ENCODE data around the gene DAAM1. TPM values are rescaled to one million over a fixed set of nuclear protein-coding genes. Genes with fewer than 3 reads are reported as not detected.

The DAAM1 gene
- polyA plus RNA-seq, 3 donors = 54.3 to 64.8 (median 58.0) TPM

GRCh38 chr14:59406454-59407245, 218.2 kb downstream of the DAAM1 start:
- no peak for DNase-seq (ENCODE audit: low read depth in 3 of 3, low spot score in 2 of 3)

DNA sequence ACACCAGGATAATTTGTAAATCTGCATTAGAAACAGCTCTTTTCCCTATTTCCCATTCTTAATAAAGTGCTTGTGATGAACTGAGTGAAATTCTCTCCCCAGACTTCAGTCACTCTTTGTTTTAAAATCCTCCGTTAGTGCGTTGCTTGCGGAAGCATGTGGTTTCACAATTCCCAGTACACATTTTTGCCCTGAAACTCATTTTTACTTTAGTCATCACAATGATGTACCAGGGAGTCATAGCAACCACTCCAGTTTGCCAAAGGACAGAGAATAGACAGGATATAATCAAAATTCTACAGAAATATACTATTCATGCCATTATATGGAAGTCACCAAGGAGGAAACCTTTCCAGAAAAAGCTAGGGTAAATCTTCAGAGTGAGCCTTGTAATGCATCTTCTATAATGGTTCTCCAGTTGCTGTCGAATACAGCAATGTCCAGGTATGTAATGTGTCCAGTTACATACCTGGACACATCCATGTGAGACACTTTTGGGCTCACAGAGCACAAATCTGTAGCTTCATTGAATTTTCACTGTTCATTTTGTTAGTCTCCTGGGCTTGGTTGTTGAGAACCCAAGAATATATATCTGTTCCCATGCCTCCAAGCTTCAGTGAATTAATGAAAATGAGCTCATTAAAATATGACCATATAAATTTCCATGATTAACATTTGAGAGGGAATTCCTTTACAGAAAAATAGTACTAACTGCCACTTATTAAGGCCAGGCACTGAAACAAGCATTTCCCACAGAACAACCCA, 219.0 kb downstream of the DAAM1 start:
- DNase-seq (ENCODE audit: low read depth in 3 of 3, low spot score in 2 of 3) = no peak

DNA sequence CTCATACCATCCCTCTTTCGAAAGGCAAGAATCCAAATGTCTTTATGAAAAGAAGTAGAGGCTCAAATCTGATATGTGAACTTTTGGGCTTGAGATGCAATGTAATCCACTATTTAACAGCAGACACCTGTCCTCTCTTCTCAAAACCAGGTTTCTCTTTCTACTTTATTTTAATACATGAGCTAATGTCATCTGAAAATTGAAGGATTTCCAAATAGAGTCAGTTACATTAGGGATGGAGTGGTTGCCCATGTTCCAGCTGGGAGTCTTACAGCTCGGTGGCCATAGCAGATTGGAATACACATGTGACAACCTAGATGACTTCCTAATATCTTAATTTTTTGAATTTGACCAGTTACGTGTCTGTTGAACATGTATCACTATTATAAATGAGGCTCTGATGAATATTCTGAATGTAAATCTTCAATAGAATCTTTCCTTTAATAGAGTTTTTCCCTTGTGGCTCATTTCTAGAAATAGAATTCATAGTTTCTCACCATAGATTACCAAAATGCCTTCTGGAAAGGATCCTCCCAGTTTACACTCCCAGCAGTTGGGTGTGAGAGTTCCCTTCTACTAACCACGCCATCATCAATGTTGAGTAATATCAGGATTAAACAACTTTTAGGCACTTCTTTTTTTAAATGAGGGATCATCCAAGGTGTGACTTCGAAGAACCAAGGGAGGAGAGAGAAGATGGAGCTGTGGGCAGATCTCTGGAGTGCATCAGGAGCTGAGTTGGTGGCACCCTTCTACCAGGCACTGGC, 227.6 kb downstream of the DAAM1 start:
- no peak for DNase-seq (ENCODE audit: low read depth in 3 of 3, low spot score in 2 of 3)

DNA sequence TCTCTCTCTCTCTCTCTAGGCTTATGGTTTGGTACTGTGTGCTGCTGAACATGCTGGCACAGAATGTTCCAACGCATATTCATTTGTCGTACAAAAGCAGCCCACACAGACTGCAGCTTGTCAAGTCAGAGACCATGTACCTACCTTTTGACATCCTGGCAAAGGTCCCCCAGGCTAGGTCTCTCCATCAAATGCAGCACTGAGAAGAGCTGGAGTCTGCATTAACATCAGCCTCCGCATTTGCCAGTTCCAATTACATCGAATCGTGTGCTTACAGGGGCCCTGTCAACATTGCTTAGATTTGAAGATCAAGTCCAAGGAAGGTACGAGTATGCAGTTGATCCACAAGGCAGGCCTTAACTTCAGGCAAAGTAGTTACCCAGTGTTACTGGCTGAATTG, 228.8 kb downstream of the DAAM1 start:
- DNase-seq (ENCODE audit: low read depth in 3 of 3, low spot score in 2 of 3) = no peak

GRCh38 chr14:59419303-59419702, 230.8 kb downstream of the DAAM1 start:
- no peak for DNase-seq (ENCODE audit: low read depth in 3 of 3, low spot score in 2 of 3)

All from right renal cortex interstitium (tissue), 3 donors.